ENCODE data around the gene FARS2.

The FARS2 gene

DNA sequence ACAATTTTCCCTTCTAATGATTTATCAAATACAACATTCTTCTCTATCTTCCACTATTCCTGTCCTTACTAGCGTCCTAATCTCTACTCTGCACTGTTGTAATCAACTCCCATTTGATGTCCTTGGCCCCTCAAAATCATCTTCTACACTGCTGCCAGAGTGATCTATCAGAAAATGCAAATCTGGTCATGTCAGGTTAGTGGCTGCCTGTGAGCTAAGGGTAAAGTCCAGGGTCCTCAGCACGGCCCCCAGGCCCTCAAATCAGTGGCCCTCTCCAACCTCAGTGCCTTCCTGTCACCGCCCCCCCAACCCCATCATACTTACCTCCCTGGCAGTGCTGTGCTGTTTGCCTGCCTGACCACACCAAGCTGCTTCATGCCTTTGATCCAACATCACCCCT, 4.4 kb upstream of the FARS2 start:
- no peak for ATAC-seq (ENCODE audit: insufficient read depth, low read depth)
- H3K27ac ChIP-seq (ENCODE audit: low read length): no peak overlapping the region
- no peak overlapping the region for H3K4me2 ChIP-seq (ENCODE audit: insufficient read depth, low read length)
- no peak overlapping the region for H3K9ac ChIP-seq (ENCODE audit: low read depth, low read length)
- peaks cover 47% of the 10 kb centered on the region for H3K79me2 ChIP-seq (ENCODE audit: insufficient read depth, low read length)
- H3K4me3 ChIP-seq (ENCODE audit: low read depth in 1 of 2, low read length in 2 of 2): no peak overlapping the region
- no peaks in the 10 kb centered on the region for H3K9me3 ChIP-seq (ENCODE audit: insufficient read depth, low read length, severe bottlenecking)
- no peaks in the 10 kb centered on the region for H4K20me1 ChIP-seq (ENCODE audit: insufficient read depth, low read length)
- DNase-seq: no peak
- TF ChIP-seq, protein P1, sequence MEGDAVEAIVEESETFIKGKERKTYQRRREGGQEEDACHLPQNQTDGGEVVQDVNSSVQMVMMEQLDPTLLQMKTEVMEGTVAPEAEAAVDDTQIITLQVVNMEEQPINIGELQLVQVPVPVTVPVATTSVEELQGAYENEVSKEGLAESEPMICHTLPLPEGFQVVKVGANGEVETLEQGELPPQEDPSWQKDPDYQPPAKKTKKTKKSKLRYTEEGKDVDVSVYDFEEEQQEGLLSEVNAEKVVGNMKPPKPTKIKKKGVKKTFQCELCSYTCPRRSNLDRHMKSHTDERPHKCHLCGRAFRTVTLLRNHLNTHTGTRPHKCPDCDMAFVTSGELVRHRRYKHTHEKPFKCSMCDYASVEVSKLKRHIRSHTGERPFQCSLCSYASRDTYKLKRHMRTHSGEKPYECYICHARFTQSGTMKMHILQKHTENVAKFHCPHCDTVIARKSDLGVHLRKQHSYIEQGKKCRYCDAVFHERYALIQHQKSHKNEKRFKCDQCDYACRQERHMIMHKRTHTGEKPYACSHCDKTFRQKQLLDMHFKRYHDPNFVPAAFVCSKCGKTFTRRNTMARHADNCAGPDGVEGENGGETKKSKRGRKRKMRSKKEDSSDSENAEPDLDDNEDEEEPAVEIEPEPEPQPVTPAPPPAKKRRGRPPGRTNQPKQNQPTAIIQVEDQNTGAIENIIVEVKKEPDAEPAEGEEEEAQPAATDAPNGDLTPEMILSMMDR (IDR thresholded peaks at IDR 0.05; ENCODE audit: borderline replicate concordance, extremely low read depth, low read length, poor library complexity, severe bottlenecking): no peak
- TF ChIP-seq EZH2 (IDR thresholded peaks at IDR 0.05; ENCODE audit: borderline replicate concordance, low read depth, low read length, severe bottlenecking): no peak
- H2AFZ ChIP-seq (ENCODE audit: low read depth, low read length): no peak overlapping the region
- no peaks in the 10 kb centered on the region for H3K27me3 ChIP-seq (ENCODE audit: insufficient read depth, low read length, poor library complexity)
- H3K36me3 ChIP-seq (ENCODE audit: insufficient read depth, low read length): peaks cover 7% of the 10 kb centered on the region; the same call in 1 of the 2 replicates
- peaks cover 16% of the 10 kb centered on the region for H3K4me1 ChIP-seq (ENCODE audit: insufficient read depth, low read length)

DNA sequence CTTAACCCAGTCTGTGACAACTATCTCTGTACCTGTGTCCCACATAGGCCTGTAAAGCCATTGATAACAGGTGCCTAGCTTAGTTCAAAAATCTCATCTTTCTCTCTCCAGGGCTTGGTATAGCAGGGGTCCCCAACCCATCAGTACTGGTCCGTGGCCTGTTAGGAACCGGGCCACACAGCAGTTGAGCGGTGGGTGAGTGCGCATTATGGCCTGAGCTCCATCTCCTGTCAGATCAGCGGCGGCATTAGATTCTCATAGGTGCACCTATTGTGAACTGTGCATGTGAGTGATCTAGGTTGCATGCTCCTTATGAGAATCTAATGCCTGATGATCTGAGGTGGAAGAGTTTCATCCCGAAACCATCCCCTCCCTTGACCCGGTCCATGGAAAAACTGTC, 3.9 kb upstream of the FARS2 start:
- DNase-seq: no peak
- Histone ChIP-seq H3K4me3 (ENCODE audit: low read depth in 1 of 2, low read length in 2 of 2) (no peak overlapping the region), H2AFZ (ENCODE audit: low read depth, low read length) (no peak overlapping the region), H3K27ac (ENCODE audit: low read length) (no peak overlapping the region), H3K36me3 (ENCODE audit: insufficient read depth, low read length) (peaks cover 7% of the 10 kb centered on the region; the same call in 1 of the 2 replicates), H3K79me2 (ENCODE audit: insufficient read depth, low read length) (peaks cover 47% of the 10 kb centered on the region), H4K20me1 (ENCODE audit: insufficient read depth, low read length) (no peaks in the 10 kb centered on the region), H3K4me2 (ENCODE audit: insufficient read depth, low read length) (no peak overlapping the region), H3K9ac (ENCODE audit: low read depth, low read length) (no peak overlapping the region), H3K9me3 (ENCODE audit: insufficient read depth, low read length, severe bottlenecking) (no peaks in the 10 kb centered on the region), H3K27me3 (ENCODE audit: insufficient read depth, low read length, poor library complexity) (no peaks in the 10 kb centered on the region), H3K4me1 (ENCODE audit: insufficient read depth, low read length) (peaks cover 19% of the 10 kb centered on the region)
- ATAC-seq (ENCODE audit: insufficient read depth, low read depth): no peak
- no peak for TF ChIP-seq EZH2 (IDR thresholded peaks at IDR 0.05; ENCODE audit: borderline replicate concordance, low read depth, low read length, severe bottlenecking)
- TF ChIP-seq, protein P1 (IDR thresholded peaks at IDR 0.05; ENCODE audit: borderline replicate concordance, extremely low read depth, low read length, poor library complexity, severe bottlenecking): no peak

DNA sequence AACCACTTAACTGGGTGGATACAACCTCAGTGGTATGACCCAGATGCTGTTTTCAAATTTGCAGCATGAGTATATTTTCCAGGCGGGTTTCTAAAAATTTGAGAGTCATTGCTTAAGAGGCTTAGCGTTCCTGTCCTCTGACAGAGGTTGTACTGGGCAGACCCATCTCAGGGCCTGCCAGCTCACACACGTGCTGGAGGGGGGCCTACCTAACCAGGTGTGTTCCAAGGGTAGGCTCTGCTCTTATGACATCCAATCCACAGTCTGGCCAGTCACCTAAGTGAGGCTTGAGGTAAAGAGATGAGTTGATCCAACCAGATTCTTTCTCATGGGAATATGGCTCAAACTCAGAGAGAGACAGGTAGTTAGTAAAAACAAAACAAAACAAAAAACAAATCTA, 1.9 kb upstream of the FARS2 start:
- no peaks in the 10 kb centered on the region for H3K27me3 ChIP-seq (ENCODE audit: insufficient read depth, low read length, poor library complexity)
- peak overlapping the region; percentile 97 for H3K4me2 ChIP-seq (ENCODE audit: insufficient read depth, low read length)
- no peak for TF ChIP-seq EZH2 (IDR thresholded peaks at IDR 0.05; ENCODE audit: borderline replicate concordance, low read depth, low read length, severe bottlenecking)
- TF ChIP-seq, protein P1 (IDR thresholded peaks at IDR 0.05; ENCODE audit: borderline replicate concordance, extremely low read depth, low read length, poor library complexity, severe bottlenecking): no peak
- DNase-seq: no peak
- H3K4me3 ChIP-seq (ENCODE audit: low read depth in 1 of 2, low read length in 2 of 2): peak overlapping the region; percentile 77 to 83
- H2AFZ ChIP-seq (ENCODE audit: low read depth, low read length): no peak overlapping the region
- H3K9me3 ChIP-seq (ENCODE audit: insufficient read depth, low read length, severe bottlenecking): no peaks in the 10 kb centered on the region
- peak overlapping the region; percentile 90 for H3K9ac ChIP-seq (ENCODE audit: low read depth, low read length)
- peaks cover 33% of the 10 kb centered on the region for H3K4me1 ChIP-seq (ENCODE audit: insufficient read depth, low read length)
- peaks cover 68% of the 10 kb centered on the region for H3K79me2 ChIP-seq (ENCODE audit: insufficient read depth, low read length)
- no peak overlapping the region for H3K27ac ChIP-seq (ENCODE audit: low read length)
- H4K20me1 ChIP-seq (ENCODE audit: insufficient read depth, low read length): no peaks in the 10 kb centered on the region
- H3K36me3 ChIP-seq (ENCODE audit: insufficient read depth, low read length): peaks cover 3% of the 10 kb centered on the region; the same call in 1 of the 2 replicates
- no peak for ATAC-seq (ENCODE audit: insufficient read depth, low read depth)
